GM21360 (cell line): ENCODE results near the gene CAPZB.

Experiments used
- ATAC-seq: cut with Tn5 transposase; IDR thresholded peaks from one replicate; pipeline ENCODE4 v1.9.1; 2021; ENCODE audit warnings: mild to moderate bottlenecking, moderate library complexity; ENCODE audit not compliant: unreplicated experiment

CAPZB gene

DNA sequence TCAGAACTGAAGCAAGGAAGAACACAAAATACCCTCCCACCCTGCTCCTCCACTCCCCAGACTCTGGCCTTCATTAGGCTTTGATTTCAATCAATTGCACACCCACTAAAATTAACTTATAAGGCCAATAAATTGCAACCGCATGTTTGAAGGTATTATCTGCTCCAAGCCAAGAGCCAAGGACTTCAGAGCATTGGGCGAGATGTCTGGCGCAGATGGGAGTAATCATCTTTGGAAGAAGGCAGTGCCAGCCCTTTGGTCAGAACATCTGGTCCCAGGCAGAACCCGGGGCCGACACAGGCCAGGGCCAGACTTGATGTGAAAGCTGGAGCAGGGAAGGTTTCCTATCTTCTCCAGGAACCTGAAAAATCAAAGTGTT lies 113.2 kb downstream of the CAPZB start:
- ATAC-seq: no peak

DNA sequence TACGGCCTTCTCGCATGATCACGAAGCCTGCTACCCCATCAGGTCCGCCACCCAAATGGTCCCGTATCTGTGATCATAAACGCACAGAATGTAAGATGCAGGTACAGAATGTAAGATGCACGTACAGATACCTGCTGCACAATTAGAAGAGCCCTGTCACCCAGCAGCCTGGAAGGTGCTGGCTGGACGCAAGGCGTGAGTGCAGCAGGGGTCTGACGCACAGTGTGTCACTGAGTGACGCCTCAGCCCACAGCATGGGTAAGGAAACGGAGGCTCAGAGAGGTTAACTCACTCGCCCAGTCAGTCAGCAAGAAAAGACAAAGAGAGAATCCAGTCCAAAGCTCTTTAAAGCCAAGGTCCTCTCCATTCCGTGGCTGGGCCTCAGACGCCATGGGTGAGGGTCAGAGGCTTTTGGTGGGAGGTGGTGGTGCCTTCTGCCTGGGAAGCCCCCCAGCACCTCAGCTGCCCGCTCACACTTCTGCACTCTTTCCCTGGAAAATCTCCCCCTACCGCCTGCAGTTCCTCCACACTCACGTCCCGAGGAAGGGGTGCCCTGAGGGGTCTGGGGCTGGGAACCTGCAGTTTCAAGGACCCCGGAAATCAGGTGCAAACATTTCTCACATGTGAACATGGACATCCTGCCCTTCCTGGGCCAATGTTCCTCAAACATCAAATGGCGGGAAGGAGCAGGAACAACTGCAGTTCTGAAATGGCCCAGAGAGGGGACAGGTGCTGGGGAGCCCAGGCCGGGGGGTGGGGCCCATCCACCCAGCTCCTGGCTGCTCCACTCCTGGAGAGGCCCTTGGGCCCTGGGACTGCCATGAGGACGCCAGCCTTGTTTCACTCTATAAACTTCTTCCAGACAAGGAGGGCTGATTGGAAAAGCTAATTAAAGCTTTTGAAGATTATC lies 113.9 kb downstream of the CAPZB start:
- no peak for ATAC-seq

DNA sequence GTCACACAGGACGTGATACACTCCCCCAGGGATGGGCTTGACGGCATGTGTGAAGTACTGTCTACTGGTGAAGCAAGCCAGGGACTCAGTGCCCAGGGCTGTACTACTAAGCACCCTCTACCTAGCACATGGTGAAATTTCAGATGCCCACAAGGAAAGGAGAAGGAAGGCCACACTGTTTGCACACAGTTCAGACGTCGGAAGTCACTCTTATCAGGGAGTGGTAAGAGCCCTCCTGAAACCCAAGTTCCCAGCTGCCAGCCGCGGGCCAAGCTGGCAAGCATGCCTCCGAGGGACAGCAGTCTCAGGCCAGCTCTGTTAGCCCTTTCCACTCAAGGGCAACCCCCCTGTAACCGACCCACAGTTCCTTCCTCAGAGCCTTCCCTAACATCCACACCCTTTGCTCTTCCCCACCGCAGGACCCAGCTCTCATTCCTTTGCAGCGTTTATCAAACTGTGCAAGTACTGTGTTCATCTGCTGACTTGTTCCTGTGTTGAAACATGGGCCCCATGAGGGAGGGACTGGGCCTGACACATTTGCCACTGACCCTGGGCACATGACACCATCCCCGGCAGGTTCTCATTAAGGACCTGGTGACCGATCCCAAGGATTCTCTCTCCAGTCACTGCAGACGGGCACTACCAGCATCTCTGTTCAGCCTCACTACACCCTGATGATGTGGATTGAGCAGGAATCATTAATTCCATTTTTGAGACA lies 114.7 kb downstream of the CAPZB start:
- ATAC-seq: no peak

DNA sequence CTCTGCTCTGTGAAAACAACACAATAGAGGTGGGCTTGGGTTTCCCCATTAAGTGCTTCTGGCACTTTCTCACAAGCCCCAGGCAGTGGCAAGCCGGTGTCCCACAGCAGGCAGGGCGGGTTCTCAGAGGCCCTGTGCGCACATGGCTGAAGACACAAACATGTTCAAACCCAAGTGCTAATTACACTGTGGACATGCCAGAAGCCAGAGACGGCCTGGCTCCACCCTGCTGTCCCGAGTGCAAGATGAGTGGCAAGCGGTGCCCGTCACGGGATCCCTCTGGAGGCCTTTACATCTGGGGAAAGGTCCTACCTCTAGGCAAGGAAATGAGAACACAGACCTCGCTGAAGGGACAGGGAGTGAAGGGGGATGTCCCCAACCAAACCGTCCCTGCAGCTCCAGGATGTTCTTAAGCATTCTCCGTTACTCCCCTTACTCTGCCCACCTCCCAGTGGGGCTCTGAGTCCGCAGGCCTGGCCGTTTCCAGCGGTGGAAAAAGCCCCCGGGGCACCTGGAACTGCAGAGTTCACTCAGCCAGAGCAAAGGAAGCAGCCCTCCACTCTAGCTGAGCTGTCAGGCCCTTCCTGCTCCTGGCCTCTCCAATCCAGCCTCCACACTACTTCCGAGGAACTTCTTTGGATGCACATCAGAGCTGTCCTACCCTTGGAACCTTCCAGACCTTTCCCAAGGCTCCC lies 115.8 kb downstream of the CAPZB start:
- ATAC-seq: no peak

DNA sequence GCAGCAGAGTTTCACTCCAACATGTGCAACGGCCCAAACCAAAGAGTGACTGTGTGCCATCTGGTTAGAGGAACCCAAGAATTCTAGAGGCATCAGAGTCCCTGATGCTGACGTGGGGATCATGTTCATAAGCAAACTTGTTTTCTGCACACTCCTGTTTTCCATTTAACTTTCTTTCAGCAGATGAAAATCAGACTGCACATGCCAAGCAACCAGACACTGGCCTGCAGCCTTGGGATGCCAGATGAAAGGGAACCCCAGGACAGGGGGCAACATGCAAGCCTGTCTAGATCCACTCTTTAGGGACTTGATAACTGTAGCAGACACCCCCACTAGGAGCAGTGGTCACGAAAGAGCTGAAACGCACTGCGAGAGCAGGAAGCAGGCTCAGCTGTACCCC lies 116.4 kb downstream of the CAPZB start:
- ATAC-seq: no peak

DNA sequence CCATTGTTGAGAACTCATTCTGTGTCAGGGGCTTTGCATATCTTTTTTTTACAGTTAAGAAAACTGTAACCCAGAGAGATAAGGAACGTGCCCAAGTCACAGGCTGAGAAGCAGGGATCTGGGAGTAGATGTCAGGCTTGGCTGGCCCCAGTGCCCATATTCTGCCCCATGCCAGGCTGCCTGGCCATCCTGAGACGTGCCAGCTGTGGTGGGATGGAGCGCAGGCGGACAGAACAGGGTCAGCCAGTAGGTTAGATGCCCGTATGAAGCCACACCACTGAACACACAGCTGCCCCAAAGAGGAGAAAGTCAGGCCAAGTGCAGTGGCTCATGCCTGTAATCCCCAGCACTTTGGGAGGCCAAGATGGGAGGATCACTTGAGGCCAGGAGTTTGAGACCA lies 117.3 kb downstream of the CAPZB start:
- ATAC-seq: no peak

DNA sequence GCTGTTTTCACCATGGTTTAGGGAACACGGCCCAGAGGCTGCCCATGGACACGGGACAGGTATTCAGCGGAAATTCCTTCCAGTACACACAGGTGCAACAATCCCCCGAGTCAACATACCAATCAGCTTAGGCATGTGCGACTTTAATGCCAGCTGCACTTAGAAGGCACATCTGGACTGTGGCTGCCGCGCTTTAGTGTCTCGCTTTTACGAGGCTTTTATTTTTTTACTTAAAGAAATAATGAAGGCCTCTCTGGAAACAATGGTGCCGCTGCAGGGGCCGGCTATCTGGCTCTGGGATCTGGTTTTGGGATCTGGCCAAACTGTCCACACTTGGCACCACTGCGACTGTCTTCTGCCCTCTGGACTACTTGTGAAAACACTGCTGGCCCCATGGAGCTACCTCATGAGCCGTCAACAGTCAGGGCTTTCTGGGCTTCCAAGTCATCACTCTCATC lies 117.7 kb downstream of the CAPZB start:
- no peak for ATAC-seq

DNA sequence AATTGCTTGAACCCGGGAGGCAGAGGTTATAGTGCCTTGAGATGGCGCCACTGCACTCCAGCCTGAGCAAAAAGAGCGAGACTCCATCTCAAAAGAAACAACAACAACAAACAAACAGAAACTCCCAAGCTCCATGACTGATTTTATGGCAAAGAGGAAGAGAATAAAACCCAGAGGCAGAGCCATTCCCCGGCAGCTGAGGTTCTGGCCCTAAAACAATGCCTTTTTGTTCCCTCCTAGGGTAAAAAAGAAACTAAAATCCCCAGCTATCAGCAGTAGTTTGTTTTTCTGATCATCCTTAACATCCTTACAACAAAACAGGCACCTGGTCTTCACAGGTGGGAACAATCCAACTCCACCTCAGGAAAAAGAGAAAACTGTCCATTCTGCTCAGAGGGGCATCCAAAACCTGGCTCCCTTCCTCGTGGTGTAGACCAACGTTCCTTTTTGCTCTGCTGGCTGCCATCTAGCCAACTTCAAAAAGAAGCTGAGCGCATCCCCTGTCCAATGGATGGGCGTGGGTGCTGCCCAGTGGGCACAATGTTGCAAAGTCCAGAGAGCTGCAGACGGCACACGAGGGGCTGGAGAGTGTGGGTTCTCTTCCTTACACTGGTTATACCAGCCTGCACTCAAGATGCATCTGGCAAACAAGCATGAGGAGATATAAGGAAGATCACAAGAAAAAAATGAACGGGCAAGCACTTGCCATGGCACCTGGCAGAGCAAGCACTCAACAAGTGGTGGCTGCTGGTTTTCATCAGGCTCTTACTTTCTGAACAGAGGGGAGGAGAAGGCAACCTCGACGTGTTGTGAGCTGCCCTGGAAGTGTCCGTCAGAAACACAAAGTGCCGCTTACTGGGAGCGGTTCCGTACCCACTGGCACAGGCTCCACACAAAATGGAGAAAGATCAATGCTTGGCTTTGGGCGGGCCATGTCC lies 118.5 kb downstream of the CAPZB start:
- no peak for ATAC-seq

DNA sequence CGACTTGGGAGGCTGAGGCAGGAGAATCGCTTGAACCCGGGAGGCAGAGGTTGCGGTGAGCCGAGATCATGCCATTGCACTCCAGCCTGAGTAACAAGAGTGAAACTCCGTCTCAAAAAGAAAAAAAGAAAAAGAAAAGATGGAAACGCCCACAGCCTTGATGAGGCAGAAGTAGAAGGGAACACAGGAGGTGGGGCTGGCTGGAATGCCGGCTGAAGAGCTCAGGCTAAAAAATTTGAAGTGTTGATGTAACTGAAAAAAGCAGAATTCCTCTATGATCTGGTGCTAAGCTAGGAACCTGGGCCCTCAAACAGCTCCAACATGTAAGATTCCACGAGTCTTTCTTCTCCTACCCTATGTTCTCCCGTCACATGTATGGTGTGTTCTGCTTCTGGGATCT lies 119.6 kb downstream of the CAPZB start:
- no peak for ATAC-seq

DNA sequence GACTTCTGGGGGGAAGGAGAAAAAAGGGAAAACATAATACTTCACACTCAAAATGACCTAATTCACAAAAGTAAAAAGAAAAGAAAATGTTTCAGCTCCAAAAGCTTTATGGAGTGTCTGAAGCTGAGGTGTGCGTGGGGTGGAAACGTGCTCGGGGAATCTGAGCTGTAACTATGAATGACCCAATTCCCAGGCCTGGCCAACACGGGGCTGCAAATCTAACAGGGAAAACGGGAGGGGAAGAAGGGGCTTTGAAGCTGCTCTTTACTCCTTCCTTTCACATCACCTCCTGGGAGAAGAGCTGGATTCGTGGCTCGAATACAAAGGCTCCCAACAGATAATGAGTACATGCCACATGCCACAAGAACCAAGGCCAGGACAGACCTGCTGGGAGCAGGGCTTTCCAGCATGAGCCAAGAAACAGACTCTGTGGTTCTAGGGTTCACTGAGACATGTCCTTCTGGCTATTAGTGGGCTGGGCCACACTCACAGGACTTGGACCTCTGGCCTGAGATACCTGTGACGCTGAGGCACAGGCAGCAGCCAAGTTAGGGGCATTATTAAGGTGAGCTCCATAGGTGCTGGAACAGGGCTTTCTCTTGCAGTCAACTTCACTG lies 121.7 kb downstream of the CAPZB start:
- ATAC-seq: no peak

DNA sequence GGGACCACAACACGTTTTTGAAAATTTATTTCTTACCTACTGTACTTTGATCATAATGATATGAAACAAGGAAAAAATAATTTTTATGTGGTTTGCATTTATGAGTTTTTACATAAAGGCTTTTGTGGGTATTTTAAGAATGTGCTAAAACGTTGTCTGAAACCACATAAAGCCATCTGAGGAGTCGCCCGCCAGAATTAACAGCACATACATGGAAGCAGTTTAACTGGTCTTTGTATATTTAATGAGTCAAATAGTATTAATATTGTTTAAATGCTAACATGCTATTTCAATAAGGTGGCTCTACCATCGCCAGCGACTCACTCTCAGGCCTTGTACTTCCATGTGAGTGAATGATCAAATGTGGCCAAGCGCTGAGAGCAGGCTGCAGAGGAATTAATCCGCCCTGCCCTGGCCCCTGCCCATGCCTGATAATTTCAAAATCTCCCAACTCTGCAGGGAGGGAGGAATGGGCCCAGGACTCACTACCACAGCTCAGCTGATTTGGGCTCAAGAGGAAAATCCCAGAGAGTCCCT lies 123.7 kb downstream of the CAPZB start:
- no peak for ATAC-seq

DNA sequence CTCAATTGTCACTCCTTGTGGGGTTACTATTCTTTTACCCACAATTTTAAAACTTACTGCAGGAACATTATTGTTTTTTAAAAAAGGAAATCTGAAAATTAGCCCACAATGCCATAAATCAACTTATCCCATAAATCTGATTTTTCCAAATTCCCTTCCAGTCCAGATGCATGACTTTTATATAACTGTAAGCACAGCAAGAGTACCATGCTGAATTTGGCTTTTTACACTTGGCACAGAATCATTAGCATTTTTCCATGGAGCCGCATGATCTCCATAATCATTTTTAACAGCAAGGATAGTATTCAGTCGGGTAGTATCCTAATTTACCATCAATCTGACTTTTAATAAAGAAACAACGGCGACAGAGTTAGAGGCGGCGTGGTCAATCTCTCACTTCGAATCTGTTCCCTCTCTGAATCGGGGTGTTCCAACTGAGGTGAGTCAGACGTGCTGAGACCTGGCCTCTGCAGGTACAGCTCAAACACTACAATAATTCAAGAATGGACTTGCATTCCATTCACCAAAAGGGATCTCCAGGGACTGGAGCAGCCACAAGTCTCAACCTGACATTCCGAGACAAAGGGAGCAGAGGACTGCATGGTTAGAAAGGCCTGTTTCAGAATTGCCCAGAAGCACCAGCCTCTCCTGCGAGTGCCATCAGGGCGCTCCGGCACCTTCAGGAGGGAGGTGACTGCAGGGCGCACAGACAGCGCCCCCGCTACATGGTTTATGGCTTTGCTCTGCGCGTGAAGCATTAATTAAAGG lies 124.3 kb downstream of the CAPZB start:
- ATAC-seq: no peak

DNA sequence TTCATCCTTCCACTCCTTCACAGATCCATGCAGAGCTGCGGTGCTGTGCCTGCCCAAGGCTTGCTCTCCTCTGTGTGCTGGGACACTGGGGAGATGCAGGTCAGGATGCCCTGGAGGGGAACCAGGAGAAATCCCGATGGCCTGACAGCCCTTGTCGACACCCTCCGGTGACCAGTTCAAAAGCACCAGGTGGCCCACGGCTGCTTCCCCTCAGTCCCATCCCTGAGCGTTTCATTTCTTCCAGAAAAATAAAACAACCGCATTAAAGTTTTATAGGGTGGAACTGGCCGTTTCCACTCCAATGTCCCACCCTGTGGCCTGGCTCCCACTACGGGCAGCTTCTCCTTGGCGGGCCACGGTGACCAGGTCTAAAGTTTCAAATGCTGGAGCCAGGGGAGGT lies 124.9 kb downstream of the CAPZB start:
- ATAC-seq: no peak

DNA sequence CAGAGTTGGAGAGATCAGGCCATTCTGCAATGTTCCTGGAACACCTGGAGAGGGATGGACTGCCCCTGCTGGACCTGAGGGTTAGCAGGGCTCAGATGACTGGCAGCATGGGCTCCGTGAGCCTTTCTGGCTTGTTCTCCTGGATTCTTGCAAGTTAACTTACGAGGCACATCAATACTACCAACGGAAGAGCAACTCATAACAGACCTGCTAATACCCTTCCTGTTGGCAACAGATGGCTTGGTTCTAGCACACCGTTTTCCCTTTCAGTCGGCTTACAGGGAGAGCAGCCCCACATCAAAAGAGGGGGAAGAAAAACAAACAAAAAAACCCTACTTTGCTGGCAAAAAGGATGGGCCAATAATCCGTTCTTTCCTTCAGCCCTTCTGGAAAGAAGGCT lies 125.3 kb downstream of the CAPZB start:
- no peak for ATAC-seq

DNA sequence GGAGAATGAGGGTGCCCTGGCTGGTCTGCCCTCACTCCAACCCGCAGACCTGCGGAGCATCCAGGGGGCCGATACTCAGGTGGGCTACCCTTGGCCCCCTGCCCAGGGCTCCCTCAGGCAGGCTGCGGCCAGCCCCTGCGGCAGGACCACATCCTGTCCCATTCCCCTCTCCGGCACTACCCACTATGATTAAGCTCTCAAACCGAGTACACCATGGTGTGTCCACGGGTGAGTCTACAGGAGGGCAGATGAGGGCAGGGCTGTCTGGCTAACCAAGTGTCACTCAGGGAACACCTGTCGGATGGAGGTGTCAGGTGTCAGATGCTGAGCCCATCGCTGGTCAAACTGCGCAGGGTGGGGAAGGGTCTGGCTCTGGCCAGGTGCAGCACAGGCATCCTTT lies 126.0 kb downstream of the CAPZB start:
- ATAC-seq: no peak

DNA sequence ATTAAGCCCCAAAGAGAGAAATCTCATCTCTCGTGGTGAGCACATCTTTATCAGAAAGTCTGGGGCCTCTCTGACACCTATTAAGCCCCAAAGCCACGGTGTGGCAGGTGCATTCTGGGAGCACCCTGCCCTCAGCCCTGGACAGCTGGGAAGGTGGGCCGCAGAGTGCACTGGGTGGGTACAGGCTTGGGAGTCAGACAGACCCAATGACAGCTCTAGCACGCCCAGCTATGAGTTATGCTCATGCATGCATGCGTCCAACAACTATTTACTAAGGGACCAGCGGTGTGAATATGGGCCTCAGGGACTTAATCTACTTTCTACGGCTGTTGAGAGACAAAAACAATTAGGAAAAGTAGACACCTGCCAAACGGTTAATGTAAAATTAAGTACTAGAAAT lies 126.6 kb downstream of the CAPZB start:
- ATAC-seq: no peak

DNA sequence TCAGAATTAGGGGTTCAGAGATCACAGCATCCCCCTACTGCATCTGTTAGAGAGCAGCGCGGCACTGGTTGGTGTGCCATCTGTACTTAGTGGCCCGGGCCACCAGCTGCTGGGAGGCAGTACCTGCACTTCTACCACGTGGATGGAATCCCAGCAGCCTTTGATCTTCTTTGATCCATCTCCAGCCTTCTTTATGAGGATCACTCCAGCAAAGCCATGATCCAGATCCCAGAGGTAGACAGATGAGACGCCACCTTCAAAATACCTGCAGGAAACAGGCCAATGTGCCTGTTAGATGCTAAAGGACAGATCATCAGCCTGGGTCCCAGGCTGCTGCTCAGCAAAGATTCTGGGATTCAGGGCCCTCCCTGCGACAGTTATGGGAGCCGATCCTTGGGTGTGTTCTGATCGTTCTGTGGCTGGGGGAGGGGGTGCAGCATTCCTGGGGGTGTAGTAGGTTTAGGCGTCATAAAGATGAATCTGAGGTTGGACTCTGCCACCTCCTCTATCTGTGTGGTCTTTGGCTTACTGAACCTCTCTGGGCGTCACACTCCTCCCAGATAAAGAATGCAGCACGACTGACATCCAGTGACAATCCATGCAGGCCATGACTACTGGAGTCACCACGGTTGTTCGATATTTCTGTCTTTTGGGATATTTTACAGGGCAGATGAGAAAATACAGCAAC lies 127.9 kb downstream of the CAPZB start:
- ATAC-seq: no peak

DNA sequence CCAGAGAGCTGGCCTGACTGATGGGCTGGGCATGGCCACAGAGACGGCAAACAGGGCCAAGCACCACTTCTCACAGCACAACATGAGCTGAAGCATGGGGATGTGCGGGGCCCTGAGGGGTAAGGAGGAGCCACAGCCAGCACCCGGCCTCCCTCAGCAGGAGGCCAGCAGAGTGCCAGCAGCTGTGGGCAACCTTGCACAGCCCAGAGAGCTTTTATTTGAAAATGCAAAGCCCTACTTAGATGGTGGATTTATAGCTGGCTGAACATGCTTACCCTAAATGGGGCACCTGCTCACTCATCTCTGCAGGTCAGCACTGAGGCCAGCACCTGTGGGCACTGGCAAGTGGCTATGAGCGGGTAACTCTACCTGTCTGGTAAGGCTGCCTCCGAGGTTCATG lies 129.1 kb downstream of the CAPZB start:
- no peak for ATAC-seq
